ENCODE data around the gene ZFYVE28.

- no peak for TF ChIP-seq EP300 (IDR thresholded peaks at IDR 0.05; ENCODE audit: borderline replicate concordance in 1 of 2, low read depth in 2 of 2, low read length in 2 of 2)
- TF ChIP-seq EZH2 (IDR thresholded peaks at IDR 0.05; ENCODE audit: low read depth, low read length, severe bottlenecking): no peak
- no peak for TF ChIP-seq RAD21 (IDR thresholded peaks at IDR 0.05 in 1 of 2, conservative IDR thresholded peaks at IDR 0.05 in 1 of 2; ENCODE audit: low read depth in 2 of 2, low read length in 2 of 2)
- TF ChIP-seq JUN (IDR thresholded peaks at IDR 0.05; ENCODE audit: low read depth, low read length): no peak
These were observed 187.4 kb downstream of the ZFYVE28 start for GRCh38 chr4:2231082-2231481.

Measured in H1 (cell line).